Muscle of leg (tissue), 11 donors: Measurements from ENCODE around the gene EPHA1. TPM values are rescaled to one million over a fixed set of nuclear protein-coding genes. Genes with fewer than 3 reads are reported as not detected.
"Not testable (repeated sequence)": the region's sequence is repeated elsewhere in the genome, so short reads cannot be mapped to it uniquely, and the experiment has no call there.

Experiments used
- DNase-seq: peaks from one replicate; pipeline ENCODE4 v3.0.0; 2013
- H3K27ac ChIP-seq: one replicate; pipeline ENCODE4 v1.5.1; 2013; ENCODE audit warnings: mild to moderate bottlenecking, low read length, control low read depth
- H3K27me3 ChIP-seq: one replicate; pipeline ENCODE4 v1.6.1; 2013; ENCODE audit warnings: low read length; ENCODE audit not compliant: control insufficient read depth, insufficient read depth
- H3K36me3 ChIP-seq: one replicate; pipeline ENCODE4 v1.6.1; 2013; ENCODE audit warnings: low read length; ENCODE audit not compliant: control insufficient read depth, insufficient read depth
- H3K4me1 ChIP-seq: one replicate; pipeline ENCODE4 v1.6.1; 2013; ENCODE audit warnings: low read length; ENCODE audit not compliant: control insufficient read depth, insufficient read depth
- H3K4me3 ChIP-seq: one replicate; pipeline ENCODE4 v1.5.1; 2013; ENCODE audit warnings: low read length, control low read depth
- H3K9me3 ChIP-seq: replicated peaks from 2 replicates; pipeline ENCODE4 v1.6.1; 2013; ENCODE audit warnings: low read depth, low read length; ENCODE audit not compliant: control insufficient read depth
- WGBS: methylation state at CpG from one replicate; pipeline ENCODE4 v1.1.5; 2013; ENCODE audit warnings: missing lambda C conversion rate; ENCODE audit not compliant: insufficient coverage; 5-methylcytosine and 5-hydroxymethylcytosine counted together
- polyA plus RNA-seq, 8 donors: library from polyadenylated mRNA; unstranded; fragments of 120-200 nt; gene quantifications; one replicate each; pipeline versions ENCODE4 v1.2.1 to v1.2.3, GENCODE V29; 2013; ENCODE audit warnings: inconsistent platforms in 1 of 8, low replicate concordance in 1 of 8; ENCODE audit not compliant: insufficient read length in 8 of 8, insufficient read depth in 1 of 8
- total RNA-seq: library from RNA; stranded (reverse); fragments of 120-200 nt; gene quantifications from one replicate; pipeline ENCODE4 v1.2.4, GENCODE V29; 2013

Gene EPHA1
- total and polyA plus RNA-seq, 9 donors: 2.1 to 6.1 (median 4.4) TPM; not detected in 1

GRCh38 chr7:143396182-143396581 lies 12.5 kb downstream of the EPHA1 start:
- 42% methylated on average over 2 of the region's 7 CpGs for WGBS
- Histone ChIP-seq H3K27me3 (no peaks in the 10 kb centered on the region), H3K4me1 (peaks cover 39% of the 10 kb centered on the region), H3K27ac (no peak overlapping the region), H3K4me3 (no peak overlapping the region), H3K36me3 (peaks cover 25% of the 10 kb centered on the region), H3K9me3 (no peaks in the 10 kb centered on the region)
- DNase-seq: no peak

GRCh38 chr7:143395187-143396149 lies 13.2 kb downstream of the EPHA1 start:
- H3K27me3 ChIP-seq: no peaks in the 10 kb centered on the region
- no peak for DNase-seq
- H3K27ac ChIP-seq: no peak overlapping the region
- no peaks in the 10 kb centered on the region for H3K9me3 ChIP-seq
- H3K4me1 ChIP-seq: peaks cover 47% of the 10 kb centered on the region
- WGBS: 68% methylated on average over 14 of the region's 21 CpGs
- no peak overlapping the region for H3K4me3 ChIP-seq
- H3K36me3 ChIP-seq: peaks cover 32% of the 10 kb centered on the region

GRCh38 chr7:143394777-143395176 lies 13.9 kb downstream of the EPHA1 start:
- no peak overlapping the region for H3K27ac ChIP-seq
- WGBS: 81% methylated on average over 5 of the region's 6 CpGs
- no peaks in the 10 kb centered on the region for H3K27me3 ChIP-seq
- DNase-seq: no peak
- H3K36me3 ChIP-seq: peaks cover 39% of the 10 kb centered on the region
- no peak overlapping the region for H3K4me3 ChIP-seq
- H3K4me1 ChIP-seq: peaks cover 50% of the 10 kb centered on the region
- H3K9me3 ChIP-seq: no peaks in the 10 kb centered on the region

- Histone ChIP-seq H3K4me3 (no peak overlapping the region), H3K4me1 (peaks cover 54% of the 10 kb centered on the region), H3K27ac (no peak overlapping the region), H3K27me3 (no peaks in the 10 kb centered on the region), H3K36me3 (peaks cover 46% of the 10 kb centered on the region), H3K9me3 (no peaks in the 10 kb centered on the region)
- WGBS: 100% methylated on average over 1 of the region's 6 CpGs
- no peak for DNase-seq
Measured at GRCh38 chr7:143394068-143394467, 14.6 kb downstream of the EPHA1 start.

DNA sequence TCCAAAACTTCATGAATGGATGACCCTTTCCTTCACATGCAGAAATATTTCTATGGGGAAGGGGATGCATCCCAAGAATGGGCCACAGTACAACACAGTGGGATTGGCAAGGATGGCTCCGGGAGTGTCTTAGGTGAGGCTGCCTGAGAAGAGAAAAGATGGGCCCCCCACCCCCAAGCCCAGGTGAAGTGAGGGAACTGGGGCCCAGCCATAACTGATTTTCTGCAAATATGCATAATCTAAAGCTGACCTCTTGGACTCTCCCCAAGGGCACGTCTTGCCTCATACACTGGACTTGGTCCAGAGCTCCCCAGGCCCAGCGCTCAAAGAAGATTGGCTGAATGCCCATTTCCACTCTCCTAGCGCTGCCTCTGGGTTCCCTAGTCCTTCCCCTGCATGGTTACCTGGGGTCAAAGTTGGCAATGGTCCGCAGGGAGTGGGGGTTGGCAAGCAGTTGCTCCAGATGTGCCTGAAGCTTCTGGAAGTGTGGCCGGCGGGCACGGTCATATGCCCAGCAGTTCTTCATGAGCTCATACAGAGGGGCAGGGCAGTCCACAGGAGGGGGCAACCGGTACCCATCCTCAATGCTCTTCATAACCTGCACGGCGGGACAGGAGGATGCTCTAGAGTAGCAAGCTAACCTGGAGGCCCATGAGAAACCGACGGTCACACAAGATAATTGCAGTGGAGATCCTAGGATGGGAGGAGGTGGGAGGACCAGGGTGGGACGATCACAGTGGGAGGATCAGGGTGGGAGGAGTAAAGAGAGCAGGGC lies 15.2 kb downstream of the EPHA1 start:
- peaks cover 54% of the 10 kb centered on the region for H3K4me1 ChIP-seq
- peak; percentile 52 for DNase-seq
- 64% methylated on average over 11 of the region's 14 CpGs for WGBS
- peaks cover 52% of the 10 kb centered on the region for H3K36me3 ChIP-seq
- H3K4me3 ChIP-seq: no peak overlapping the region
- no peak overlapping the region for H3K27ac ChIP-seq
- H3K9me3 ChIP-seq: no peaks in the 10 kb centered on the region
- no peaks in the 10 kb centered on the region for H3K27me3 ChIP-seq

GRCh38 chr7:143392875-143393266 lies 15.8 kb downstream of the EPHA1 start:
- Histone ChIP-seq H3K4me1 (peaks cover 60% of the 10 kb centered on the region), H3K9me3 (no peaks in the 10 kb centered on the region), H3K4me3 (no peak overlapping the region), H3K27me3 (no peaks in the 10 kb centered on the region), H3K36me3 (peaks cover 58% of the 10 kb centered on the region), H3K27ac (no peak overlapping the region)
- no peak for DNase-seq
- WGBS: 98% methylated on average over 6 of the region's 6 CpGs

DNA sequence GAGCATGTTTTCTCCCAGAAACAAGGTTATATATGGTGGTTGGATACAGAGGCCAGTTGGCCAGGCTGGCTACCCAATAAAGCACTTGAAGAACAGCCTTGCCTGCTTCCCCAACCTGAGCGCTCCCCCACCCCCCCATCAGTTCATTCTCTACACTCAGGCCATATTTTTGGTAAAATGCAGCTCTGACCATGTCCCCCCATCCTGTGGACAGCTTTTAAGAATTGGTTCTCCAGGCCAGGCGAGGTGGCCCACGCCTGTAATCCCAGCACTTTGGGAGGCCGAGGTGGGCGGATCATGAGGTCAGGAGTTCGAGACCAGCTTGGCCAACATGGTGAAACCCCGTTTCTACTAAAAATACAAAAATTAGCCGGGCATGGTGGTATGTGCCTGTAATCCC lies 16.2 kb downstream of the EPHA1 start:
- Histone ChIP-seq H3K36me3 (peaks cover 62% of the 10 kb centered on the region), H3K4me1 (peaks cover 64% of the 10 kb centered on the region), H3K27ac (peak overlapping the region; percentile 89)
- not testable (repeated sequence) for H3K4me3 ChIP-seq, H3K9me3 ChIP-seq, DNase-seq, H3K27me3 ChIP-seq
- 50% methylated on average over 1 of the region's 8 CpGs for whole genome bisulfite sequencing

GRCh38 chr7:143391462-143392404 lies 16.9 kb downstream of the EPHA1 start:
- peaks cover 71% of the 10 kb centered on the region for H3K4me1 ChIP-seq
- H3K9me3 ChIP-seq: no peaks in the 10 kb centered on the region
- no peaks in the 10 kb centered on the region for H3K27me3 ChIP-seq
- peaks cover 69% of the 10 kb centered on the region for H3K36me3 ChIP-seq
- 49% methylated on average over 12 of the region's 24 CpGs for WGBS
- H3K27ac ChIP-seq: peak overlapping the region; percentile 89
- DNase-seq: peak; percentile 90
- H3K4me3 ChIP-seq: no peak overlapping the region

DNA sequence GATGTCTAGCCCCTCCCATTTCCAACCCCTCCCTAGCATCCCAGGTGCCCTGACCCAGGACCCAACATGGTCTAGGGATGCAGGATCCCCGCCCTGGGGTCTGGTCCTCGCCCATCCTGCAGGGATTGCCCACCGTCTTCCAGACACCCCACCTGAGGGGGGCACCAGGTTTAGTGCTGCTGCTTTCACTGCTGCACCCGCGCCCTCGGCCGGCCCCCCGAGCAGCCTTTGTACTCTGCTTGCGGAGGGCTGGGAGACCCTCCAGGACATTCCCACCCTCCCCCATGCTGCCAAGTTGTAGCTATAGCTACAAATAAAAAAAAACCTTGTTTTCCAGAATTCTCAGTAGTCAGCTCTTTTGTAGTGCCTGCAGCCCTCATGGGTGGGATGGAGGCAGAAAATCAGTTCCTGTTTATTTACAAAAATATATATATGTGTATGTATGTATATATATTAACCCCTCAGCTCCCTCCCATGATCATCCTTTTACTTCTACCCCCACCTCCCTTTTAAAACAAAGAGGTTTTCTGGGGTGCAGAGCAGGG lies 17.8 kb downstream of the EPHA1 start:
- Histone ChIP-seq H3K4me3 (no peak overlapping the region), H3K27ac (peak overlapping the region; percentile 89), H3K4me1 (peaks cover 78% of the 10 kb centered on the region), H3K36me3 (peaks cover 73% of the 10 kb centered on the region), H3K27me3 (no peaks in the 10 kb centered on the region), H3K9me3 (no peaks in the 10 kb centered on the region)
- 45% methylated on average over 8 of the region's 9 CpGs for WGBS
- no peak for DNase-seq
